IMR-90 (cell line): Measurements from ENCODE around the gene KCNJ4. TPM values are rescaled to one million over a fixed set of nuclear protein-coding genes. Genes with fewer than 3 reads are reported as not detected.
A peak's percentile ranks its signal among the peaks of the same experiment; 100 is the strongest.

ENCODE experiments used
- ATAC-seq: fragments of 200-7000 bp; cut with Tn5 transposase; 2 replicates; pipeline ENCODE4 v1.9.1; 2020; ENCODE audit warnings: low read depth, mild to moderate bottlenecking, moderate library complexity
- BruUV-seq: library from RNA; stranded (reverse); fragments of 400-500 nt; replicated peaks from 2 replicates; lab custom pipeline; 2021; lab: Mats Ljungman, UMichigan
- CTCF ChIA-PET: fragments of 300-600 bp; formaldehyde crosslinking; extraction: SDS; loops from one replicate; lab custom pipeline; 2021; ENCODE audit warnings: antibody characterized with exemption; lab: Yijun Ruan, JAX
- POLR2A ChIA-PET: fragments of 300-600 bp; sonication (Branson Sonifier 250); formaldehyde crosslinking; loops from one replicate; lab custom pipeline; 2022; ENCODE audit warnings: antibody characterized with exemption; ENCODE audit not compliant: unreplicated experiment; lab: Charles Lee
- DNase-seq: peaks from one replicate; pipeline ENCODE4 v3.0.0; 2013
- H2AFZ ChIP-seq: replicated peaks from 2 replicates; pipeline ENCODE3; 2013; ENCODE audit warnings: low read length, mild to moderate bottlenecking; ENCODE audit not compliant: poor library complexity
- H2AK5ac ChIP-seq: 2 replicates; pipeline ENCODE4 v1.6.1; 2013; ENCODE audit warnings: low read depth, low read length, inconsistent platforms
- H2AK9ac ChIP-seq: replicated peaks from 2 replicates; pipeline ENCODE3; 2013; ENCODE audit warnings: mild to moderate bottlenecking, low read depth, low read length, moderate library complexity; ENCODE audit not compliant: poor library complexity
- H2BK120ac ChIP-seq: 2 replicates; pipeline ENCODE4 v1.6.1; 2013; ENCODE audit warnings: low read depth, low read length, inconsistent platforms
- H2BK15ac ChIP-seq: 3 replicates; pipeline ENCODE4 v1.6.1; 2013; ENCODE audit warnings: low read depth, low read length, inconsistent platforms
- H2BK20ac ChIP-seq: 2 replicates; pipeline ENCODE4 v1.6.1; 2013; ENCODE audit warnings: low read depth, mild to moderate bottlenecking, inconsistent platforms, low read length, moderate library complexity
- H2BK5ac ChIP-seq: 2 replicates; pipeline ENCODE4 v1.6.1; 2013; ENCODE audit warnings: mild to moderate bottlenecking, low read depth, low read length, inconsistent platforms; ENCODE audit not compliant: poor library complexity, severe bottlenecking
- H3K14ac ChIP-seq: replicated peaks from 2 replicates; pipeline ENCODE4 v1.6.1; 2013; ENCODE audit warnings: low read depth, low read length, inconsistent platforms
- H3K18ac ChIP-seq: 2 replicates; pipeline ENCODE4 v1.6.1; 2013; ENCODE audit warnings: low read depth, low read length, control low read depth
- H3K23ac ChIP-seq: 2 replicates; pipeline ENCODE4 v1.6.1; 2013; ENCODE audit warnings: low read depth, low read length, inconsistent platforms
- H3K27ac ChIP-seq: 2 replicates; pipeline ENCODE4 v1.5.1; 2013; ENCODE audit warnings: mild to moderate bottlenecking, control low read depth, low read length; ENCODE audit not compliant: insufficient read depth
- H3K27me3 ChIP-seq: 2 replicates; pipeline ENCODE4 v1.6.1; 2013; ENCODE audit warnings: low read length; ENCODE audit not compliant: control insufficient read depth, insufficient read depth
- H3K36me3 ChIP-seq: 2 replicates; pipeline ENCODE4 v1.6.1; 2013; ENCODE audit warnings: low read length, mixed read lengths; ENCODE audit not compliant: control insufficient read depth, insufficient read depth
- H3K4ac ChIP-seq: 2 replicates; pipeline ENCODE4 v1.6.1; 2013; ENCODE audit warnings: low read depth, low read length, inconsistent platforms
- H3K4me1 ChIP-seq: 2 replicates; pipeline ENCODE4 v1.6.1; 2013; ENCODE audit warnings: low read length, mixed read lengths; ENCODE audit not compliant: control insufficient read depth, insufficient read depth
- H3K4me2 ChIP-seq: 2 replicates; pipeline ENCODE4 v1.6.1; 2013; ENCODE audit warnings: low read depth, mild to moderate bottlenecking, control low read depth, low read length, moderate library complexity
- H3K4me3 ChIP-seq: 2 replicates; pipeline ENCODE4 v1.5.1; 2013; ENCODE audit warnings: low read depth, mild to moderate bottlenecking, control low read depth, low read length, moderate library complexity; ENCODE audit not compliant: insufficient read depth
- H3K56ac ChIP-seq: 2 replicates; pipeline ENCODE4 v1.6.1; 2013; ENCODE audit warnings: low read length, inconsistent platforms; ENCODE audit not compliant: insufficient read depth; ENCODE audit errors: extremely low read depth
- H3K79me1 ChIP-seq, 2 experiments: 2 replicates each; pipeline ENCODE4 v1.6.1; 2013; ENCODE audit warnings: low read length in 2 of 2, inconsistent platforms in 1 of 2, low read depth in 1 of 2
- H3K9ac ChIP-seq: 2 replicates; pipeline ENCODE4 v1.6.1; 2013; ENCODE audit warnings: low read depth, low read length, control low read depth
- H3K9me1 ChIP-seq: 2 replicates; pipeline ENCODE4 v1.6.1; 2013; ENCODE audit warnings: low read length, inconsistent platforms; ENCODE audit not compliant: insufficient read depth
- H3K9me3 ChIP-seq: 2 replicates; pipeline ENCODE4 v1.6.1; 2013; ENCODE audit warnings: low read length; ENCODE audit not compliant: control insufficient read depth, insufficient read depth
- H4K20me1 ChIP-seq: 2 replicates; pipeline ENCODE4 v1.6.1; 2013; ENCODE audit warnings: low read length, inconsistent platforms; ENCODE audit not compliant: insufficient read depth
- H4K5ac ChIP-seq: 2 replicates; pipeline ENCODE4 v1.6.1; 2013; ENCODE audit warnings: mild to moderate bottlenecking, low read depth, low read length, control low read depth
- H4K8ac ChIP-seq, 2 experiments: 2 replicates each; pipeline ENCODE4 v1.6.1; 2013; ENCODE audit warnings: low read depth in 2 of 2, low read length in 2 of 2, control low read depth in 1 of 2, inconsistent platforms in 1 of 2
- H4K91ac ChIP-seq: 2 replicates; pipeline ENCODE4 v1.6.1; 2013; ENCODE audit warnings: low read depth, low read length, inconsistent platforms; ENCODE audit not compliant: insufficient read depth
- BHLHE40 ChIP-seq: fragments of 150-350 bp; IDR thresholded peaks from 2 replicates; pipeline ENCODE4 v1.6.1; 2016; ENCODE audit warnings: mild to moderate bottlenecking, low read depth, low read length
- CEBPB ChIP-seq: IDR thresholded peaks from 2 replicates; pipeline ENCODE4 v1.6.1; 2012; ENCODE audit warnings: low read depth, low read length, improper control_type of control experiment
- CHD1 ChIP-seq: IDR thresholded peaks from 2 replicates; pipeline ENCODE4 v1.6.1; 2012; ENCODE audit warnings: low read depth, low read length, improper control_type of control experiment
- CTCF ChIP-seq: conservative IDR thresholded peaks from 2 replicates; pipeline ENCODE4 v1.5.1; 2012; ENCODE audit warnings: mild to moderate bottlenecking, low read depth, low read length, improper control_type of control experiment
- ELK1 ChIP-seq: fragments of 150-350 bp; IDR thresholded peaks from 2 replicates; pipeline ENCODE4 v1.6.1; 2016; ENCODE audit warnings: low read depth, mild to moderate bottlenecking, low read length, moderate library complexity, borderline replicate concordance
- FOS ChIP-seq: fragments of 150-350 bp; IDR thresholded peaks from 2 replicates; pipeline ENCODE4 v1.6.1; 2016; ENCODE audit warnings: low read depth, low read length
- MAFK ChIP-seq: IDR thresholded peaks from 2 replicates; pipeline ENCODE4 v1.6.1; 2012; ENCODE audit warnings: low read depth, low read length, improper control_type of control experiment
- MAZ ChIP-seq: IDR thresholded peaks from 2 replicates; pipeline ENCODE4 v1.6.1; 2012; ENCODE audit warnings: low read depth, mild to moderate bottlenecking, low read length, improper control_type of control experiment, moderate library complexity, borderline replicate concordance
- MXI1 ChIP-seq: IDR thresholded peaks from 2 replicates; pipeline ENCODE4 v1.6.1; 2012; ENCODE audit warnings: low read depth, mild to moderate bottlenecking, low read length, moderate library complexity, borderline replicate concordance
- NFE2L2 ChIP-seq: fragments of 150-350 bp; IDR thresholded peaks from 2 replicates; pipeline ENCODE4 v1.6.1; 2016; ENCODE audit warnings: low read depth, mild to moderate bottlenecking, low read length
- POLR2A ChIP-seq: IDR thresholded peaks from 2 replicates; pipeline ENCODE4 v1.6.1; 2012; ENCODE audit warnings: mild to moderate bottlenecking, low read depth, low read length
- RAD21 ChIP-seq: IDR thresholded peaks from 2 replicates; pipeline ENCODE4 v1.6.1; 2012; ENCODE audit warnings: low read length, improper control_type of control experiment
- RCOR1 ChIP-seq: IDR thresholded peaks from 2 replicates; pipeline ENCODE4 v1.6.1; 2012; ENCODE audit warnings: mild to moderate bottlenecking, low read length, improper control_type of control experiment; ENCODE audit not compliant: insufficient replicate concordance
- RFX5 ChIP-seq: IDR thresholded peaks from 2 replicates; pipeline ENCODE4 v1.8.0; 2012; ENCODE audit warnings: low read depth, mild to moderate bottlenecking, low read length, moderate library complexity
- SMC3 ChIP-seq: fragments of 150-350 bp; IDR thresholded peaks from 2 replicates; pipeline ENCODE4 v1.6.1; 2016; ENCODE audit warnings: low read depth, mild to moderate bottlenecking, antibody characterized with exemption, low read length, moderate library complexity
- USF2 ChIP-seq: fragments of 150-350 bp; IDR thresholded peaks from 2 replicates; pipeline ENCODE4 v1.6.1; 2017; ENCODE audit warnings: mild to moderate bottlenecking, antibody characterized with exemption, low read length, low read depth
- WGBS, 2 experiments: methylation state at CpG; one replicate each; pipeline versions ENCODE4 v1.1.5 to v1.1.7; 2013; ENCODE audit warnings: missing lambda C conversion rate in 2 of 2; ENCODE audit not compliant: insufficient read length in 1 of 2; ENCODE audit errors: extremely low coverage in 2 of 2; 5-methylcytosine and 5-hydroxymethylcytosine counted together
- dilution Hi-C: fragments of 300-500 bp; cut with HindIII; formaldehyde crosslinking; loops from one replicate; pipeline ENCODE4 v1.14.3; 2018; ENCODE audit warnings: low sequenced_read_pairs; ENCODE audit not compliant: unreplicated experiment
- in situ Hi-C: fragments of 300-500 bp; cut with MboI; formaldehyde crosslinking; loops from 3 replicates; pipeline ENCODE4 v1.14.3; 2019; ENCODE audit warnings: low sequenced_read_pairs, inconsistent platforms, mixed read lengths
- intact Hi-C: fragments of 100-400 bp; cut with micrococcal nuclease; formaldehyde crosslinking; loops from 2 replicates; pipeline ENCODE4 v1.10.0; 2022
- polyA plus RNA-seq, 3 experiments: library from polyadenylated mRNA; depleted of rRNA; stranded (reverse); fragments of >200 nt; gene quantifications; 2 replicates each; pipeline ENCODE4 v1.2.3, GENCODE V29; 2012; ENCODE audit warnings: low replicate concordance in 1 of 3
- total RNA-seq: library from RNA; depleted of rRNA; stranded (reverse); fragments of >200 nt; gene quantifications from 2 replicates; pipeline ENCODE4 v1.2.3, GENCODE V29; 2012

KCNJ4 gene
- total and polyA plus RNA-seq, 2 of the 4 experiments (the other 2 are of a cell fraction): not detected

- H3K4me3 ChIP-seq: no peak overlapping the region
- H3K56ac ChIP-seq: no peak overlapping the region
- no peak overlapping the region for H3K23ac ChIP-seq
- TF ChIP-seq CTCF: no peak
- no peak for TF ChIP-seq NFE2L2
- TF ChIP-seq MAFK: no peak
- TF ChIP-seq FOS: no peak
- no peak for TF ChIP-seq MAZ
- no peak for TF ChIP-seq RFX5
- TF ChIP-seq MXI1: no peak
- TF ChIP-seq CEBPB: no peak
- no peak for TF ChIP-seq ELK1
- TF ChIP-seq CHD1: no peak
- no peak for TF ChIP-seq RCOR1
- no peak for TF ChIP-seq POLR2A
- no peak for TF ChIP-seq RAD21
- no peak for TF ChIP-seq BHLHE40
- no peak for TF ChIP-seq USF2
- no peak for TF ChIP-seq SMC3
- in situ Hi-C loops (no loop called here), intact Hi-C loops (no loop called here), dilution Hi-C loops (no loop called here)
- peak overlapping the region; percentile 32 for H2AFZ ChIP-seq
- H3K4me1 ChIP-seq: no peaks in the 10 kb centered on the region
- no peak overlapping the region for H3K14ac ChIP-seq
- WGBS, 2 experiments: 0% methylated on average over 1 of the region's 4 CpGs; no CpG with 5 or more reads in 1 of the 2 experiments
- ATAC-seq (no peak), DNase-seq (no peak)
- no peak overlapping the region for H2BK20ac ChIP-seq
- H3K9me1 ChIP-seq: no peaks in the 10 kb centered on the region
- H4K8ac ChIP-seq: no peak overlapping the region
- H3K9ac ChIP-seq: no peak overlapping the region
- no peak overlapping the region for H2BK120ac ChIP-seq
- no peaks in the 10 kb centered on the region for H3K36me3 ChIP-seq
- ChIA-PET CTCF (no interaction called here), POLR2A (no interaction called here)
- no peaks in the 10 kb centered on the region for H3K79me1 ChIP-seq
- no peak overlapping the region for H3K27ac ChIP-seq
- H4K20me1 ChIP-seq: peaks cover 4% of the 10 kb centered on the region; the same call in 1 of the 2 replicates
- no TSS peak for BruUV-seq
- no peak overlapping the region for H2BK5ac ChIP-seq
- H4K5ac ChIP-seq: no peak overlapping the region
- H2AK5ac ChIP-seq: no peak overlapping the region
- H4K91ac ChIP-seq: no peak overlapping the region
- no peak overlapping the region for H2AK9ac ChIP-seq
- H2BK15ac ChIP-seq: no peak overlapping the region
- H3K18ac ChIP-seq: no peak overlapping the region
- peaks cover 34% of the 10 kb centered on the region for H3K27me3 ChIP-seq
- no peak overlapping the region for H3K4me2 ChIP-seq
- H3K4ac ChIP-seq: no peak overlapping the region
- H3K9me3 ChIP-seq: no peaks in the 10 kb centered on the region
Measured at GRCh38 chr22:38435965-38436364, 19.0 kb downstream of the KCNJ4 start.
